ENCODE measurements around the gene TPO.

DNA sequence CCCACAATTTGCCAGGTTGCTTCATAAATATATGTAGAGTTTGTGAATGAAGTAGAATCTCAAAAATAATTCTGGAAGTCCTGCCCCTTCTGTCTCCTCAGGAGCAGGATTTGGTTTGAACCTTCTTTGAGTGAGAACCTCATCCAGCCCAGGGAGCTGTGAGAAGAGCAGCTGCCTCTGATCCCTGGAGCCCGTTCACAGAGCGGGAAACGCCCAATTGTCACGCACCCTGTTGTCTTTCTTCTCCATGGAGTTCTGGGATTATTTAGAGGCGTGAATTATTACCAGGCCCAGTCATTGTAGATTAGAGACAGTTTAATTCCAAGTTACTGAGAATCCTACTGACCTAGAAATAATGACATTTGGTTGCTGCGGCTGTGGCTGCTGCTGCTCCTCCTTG is 66.1 kb downstream of the TPO start:
- no peak for TF ChIP-seq POLR2A (IDR thresholded peaks at IDR 0.05)
- TF ChIP-seq, protein P1, sequence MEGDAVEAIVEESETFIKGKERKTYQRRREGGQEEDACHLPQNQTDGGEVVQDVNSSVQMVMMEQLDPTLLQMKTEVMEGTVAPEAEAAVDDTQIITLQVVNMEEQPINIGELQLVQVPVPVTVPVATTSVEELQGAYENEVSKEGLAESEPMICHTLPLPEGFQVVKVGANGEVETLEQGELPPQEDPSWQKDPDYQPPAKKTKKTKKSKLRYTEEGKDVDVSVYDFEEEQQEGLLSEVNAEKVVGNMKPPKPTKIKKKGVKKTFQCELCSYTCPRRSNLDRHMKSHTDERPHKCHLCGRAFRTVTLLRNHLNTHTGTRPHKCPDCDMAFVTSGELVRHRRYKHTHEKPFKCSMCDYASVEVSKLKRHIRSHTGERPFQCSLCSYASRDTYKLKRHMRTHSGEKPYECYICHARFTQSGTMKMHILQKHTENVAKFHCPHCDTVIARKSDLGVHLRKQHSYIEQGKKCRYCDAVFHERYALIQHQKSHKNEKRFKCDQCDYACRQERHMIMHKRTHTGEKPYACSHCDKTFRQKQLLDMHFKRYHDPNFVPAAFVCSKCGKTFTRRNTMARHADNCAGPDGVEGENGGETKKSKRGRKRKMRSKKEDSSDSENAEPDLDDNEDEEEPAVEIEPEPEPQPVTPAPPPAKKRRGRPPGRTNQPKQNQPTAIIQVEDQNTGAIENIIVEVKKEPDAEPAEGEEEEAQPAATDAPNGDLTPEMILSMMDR (IDR thresholded peaks at IDR 0.05), result no peak
